Measurements from ENCODE around the gene AKAP7.

AKAP7 gene

DNA sequence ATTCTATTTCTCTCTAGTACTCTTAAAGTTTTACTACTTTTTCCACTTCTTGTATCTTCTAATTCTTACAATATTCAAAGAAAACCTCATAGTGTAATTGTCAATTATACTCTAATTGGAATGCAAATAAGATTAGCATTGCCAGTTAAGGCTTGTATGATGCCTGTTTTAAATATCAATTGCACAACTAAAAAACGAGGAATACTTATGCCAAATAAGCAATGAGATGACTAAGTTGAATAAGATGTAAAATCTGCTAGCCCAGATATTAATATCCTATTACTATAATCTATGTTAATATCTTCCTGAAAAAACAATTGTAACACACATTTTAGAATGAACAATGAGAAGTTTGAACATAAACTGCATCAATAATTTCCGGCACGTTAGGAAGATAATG, 13.3 kb upstream of the AKAP7 start:
- CTCF ChIA-PET, result interaction anchor here (1.0 to 1.5 kb wide), 4 partner anchors 12 to 397 kb away, joined by 4 to 6 read pairs (median 4); no protein-coding TSS in a partner anchor
- POLR2A ChIA-PET, result no interaction called here
- Histone ChIP-seq H3K27ac (ENCODE audit: extremely low read depth, low read depth, low read length) (no peak overlapping the region), H3K4me1 (ENCODE audit: control insufficient read depth, insufficient read depth, low read length) (peaks cover 5% of the 10 kb centered on the region; the same call in 1 of the 2 replicates), H3K4me3 (ENCODE audit: low read depth, low read length) (no peak overlapping the region), H3K36me3 (ENCODE audit: control insufficient read depth in 2 of 2, insufficient read depth in 1 of 2, low read length in 2 of 2) (no peaks in the 10 kb centered on the region), H3K9me3 (ENCODE audit: control insufficient read depth, insufficient read depth, low read depth, low read length) (no peaks in the 10 kb centered on the region)
- no peak for TF ChIP-seq ZNF423 (tag by site-specific recombination; IDR thresholded peaks at IDR 0.05)
- TF ChIP-seq MYNN (tag by site-specific recombination; IDR thresholded peaks at IDR 0.05; ENCODE audit: borderline replicate concordance), result no peak
- TF ChIP-seq ZNF776 (tag by site-specific recombination; IDR thresholded peaks at IDR 0.05; ENCODE audit: borderline replicate concordance), result no peak
- TF ChIP-seq, protein P1, sequence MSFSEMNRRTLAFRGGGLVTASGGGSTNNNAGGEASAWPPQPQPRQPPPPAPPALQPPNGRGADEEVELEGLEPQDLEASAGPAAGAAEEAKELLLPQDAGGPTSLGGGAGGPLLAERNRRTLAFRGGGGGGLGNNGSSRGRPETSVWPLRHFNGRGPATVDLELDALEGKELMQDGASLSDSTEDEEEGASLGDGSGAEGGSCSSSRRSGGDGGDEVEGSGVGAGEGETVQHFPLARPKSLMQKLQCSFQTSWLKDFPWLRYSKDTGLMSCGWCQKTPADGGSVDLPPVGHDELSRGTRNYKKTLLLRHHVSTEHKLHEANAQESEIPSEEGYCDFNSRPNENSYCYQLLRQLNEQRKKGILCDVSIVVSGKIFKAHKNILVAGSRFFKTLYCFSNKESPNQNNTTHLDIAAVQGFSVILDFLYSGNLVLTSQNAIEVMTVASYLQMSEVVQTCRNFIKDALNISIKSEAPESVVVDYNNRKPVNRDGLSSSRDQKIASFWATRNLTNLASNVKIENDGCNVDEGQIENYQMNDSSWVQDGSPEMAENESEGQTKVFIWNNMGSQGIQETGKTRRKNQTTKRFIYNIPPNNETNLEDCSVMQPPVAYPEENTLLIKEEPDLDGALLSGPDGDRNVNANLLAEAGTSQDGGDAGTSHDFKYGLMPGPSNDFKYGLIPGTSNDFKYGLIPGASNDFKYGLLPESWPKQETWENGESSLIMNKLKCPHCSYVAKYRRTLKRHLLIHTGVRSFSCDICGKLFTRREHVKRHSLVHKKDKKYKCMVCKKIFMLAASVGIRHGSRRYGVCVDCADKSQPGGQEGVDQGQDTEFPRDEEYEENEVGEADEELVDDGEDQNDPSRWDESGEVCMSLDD (tag by site-specific recombination; IDR thresholded peaks at IDR 0.05), result no peak
- no peak for TF ChIP-seq ZNF169 (tag by site-specific recombination; IDR thresholded peaks at IDR 0.05)

DNA sequence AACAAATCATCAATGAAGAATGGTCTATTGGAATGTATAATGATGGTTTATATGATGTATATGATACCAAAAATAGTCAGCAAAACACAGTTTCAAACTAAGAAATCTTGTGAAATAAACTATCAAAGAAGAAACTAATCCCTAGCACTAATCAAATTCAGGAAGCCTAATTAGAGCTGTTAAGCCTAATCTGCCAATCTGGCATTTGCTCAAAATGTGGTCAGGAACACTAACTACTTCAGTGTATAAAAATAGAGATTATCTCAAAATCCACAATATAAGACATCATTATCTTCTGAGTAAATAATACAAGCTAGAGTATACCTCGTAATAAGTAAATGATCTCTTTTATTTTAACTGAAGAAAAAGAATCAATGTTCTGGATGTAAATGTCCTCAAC, 12.8 kb upstream of the AKAP7 start:
- TF ChIP-seq, protein P2, sequence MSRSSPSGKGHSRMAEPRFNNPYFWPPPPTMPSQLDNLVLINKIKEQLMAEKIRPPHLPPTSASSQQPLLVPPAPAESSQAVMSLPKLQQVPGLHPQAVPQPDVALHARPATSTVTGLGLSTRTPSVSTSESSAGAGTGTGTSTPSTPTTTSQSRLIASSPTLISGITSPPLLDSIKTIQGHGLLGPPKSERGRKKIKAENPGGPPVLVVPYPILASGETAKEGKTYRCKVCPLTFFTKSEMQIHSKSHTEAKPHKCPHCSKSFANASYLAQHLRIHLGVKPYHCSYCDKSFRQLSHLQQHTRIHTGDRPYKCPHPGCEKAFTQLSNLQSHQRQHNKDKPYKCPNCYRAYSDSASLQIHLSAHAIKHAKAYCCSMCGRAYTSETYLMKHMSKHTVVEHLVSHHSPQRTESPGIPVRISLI (tag by site-specific recombination; IDR thresholded peaks at IDR 0.05), result no peak
- no peak for TF ChIP-seq ZNF791 (tag by site-specific recombination; IDR thresholded peaks at IDR 0.05)
- TF ChIP-seq ZNF239 (tag by site-specific recombination; IDR thresholded peaks at IDR 0.05), result no peak
- TF ChIP-seq, protein P3, sequence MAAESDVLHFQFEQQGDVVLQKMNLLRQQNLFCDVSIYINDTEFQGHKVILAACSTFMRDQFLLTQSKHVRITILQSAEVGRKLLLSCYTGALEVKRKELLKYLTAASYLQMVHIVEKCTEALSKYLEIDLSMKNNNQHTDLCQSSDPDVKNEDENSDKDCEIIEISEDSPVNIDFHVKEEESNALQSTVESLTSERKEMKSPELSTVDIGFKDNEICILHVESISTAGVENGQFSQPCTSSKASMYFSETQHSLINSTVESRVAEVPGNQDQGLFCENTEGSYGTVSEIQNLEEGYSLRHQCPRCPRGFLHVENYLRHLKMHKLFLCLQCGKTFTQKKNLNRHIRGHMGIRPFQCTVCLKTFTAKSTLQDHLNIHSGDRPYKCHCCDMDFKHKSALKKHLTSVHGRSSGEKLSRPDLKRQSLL (tag by site-specific recombination; IDR thresholded peaks at IDR 0.05), result no peak
- no peak for TF ChIP-seq REPIN1 (tag by site-specific recombination; IDR thresholded peaks at IDR 0.05; ENCODE audit: low read depth)
- TF ChIP-seq ZNF169 (tag by site-specific recombination; IDR thresholded peaks at IDR 0.05), result no peak
- TF ChIP-seq ZBTB8A (tag by site-specific recombination; IDR thresholded peaks at IDR 0.05), result no peak
- no peak for TF ChIP-seq ZNF600 (tag by site-specific recombination; IDR thresholded peaks at IDR 0.05)
- TF ChIP-seq ZNF701 (tag by site-specific recombination; IDR thresholded peaks at IDR 0.05), result no peak
- no peak for TF ChIP-seq IKZF3 (tag by site-specific recombination; IDR thresholded peaks at IDR 0.05)
- TF ChIP-seq ZNF138 (tag by site-specific recombination; IDR thresholded peaks at IDR 0.05; ENCODE audit: borderline replicate concordance), result no peak
- no peak for TF ChIP-seq ZEB2 (tag by site-specific recombination; IDR thresholded peaks at IDR 0.05)
- TF ChIP-seq ZNF560 (tag by site-specific recombination; IDR thresholded peaks at IDR 0.05; ENCODE audit: borderline replicate concordance), result no peak
- TF ChIP-seq, protein P4, sequence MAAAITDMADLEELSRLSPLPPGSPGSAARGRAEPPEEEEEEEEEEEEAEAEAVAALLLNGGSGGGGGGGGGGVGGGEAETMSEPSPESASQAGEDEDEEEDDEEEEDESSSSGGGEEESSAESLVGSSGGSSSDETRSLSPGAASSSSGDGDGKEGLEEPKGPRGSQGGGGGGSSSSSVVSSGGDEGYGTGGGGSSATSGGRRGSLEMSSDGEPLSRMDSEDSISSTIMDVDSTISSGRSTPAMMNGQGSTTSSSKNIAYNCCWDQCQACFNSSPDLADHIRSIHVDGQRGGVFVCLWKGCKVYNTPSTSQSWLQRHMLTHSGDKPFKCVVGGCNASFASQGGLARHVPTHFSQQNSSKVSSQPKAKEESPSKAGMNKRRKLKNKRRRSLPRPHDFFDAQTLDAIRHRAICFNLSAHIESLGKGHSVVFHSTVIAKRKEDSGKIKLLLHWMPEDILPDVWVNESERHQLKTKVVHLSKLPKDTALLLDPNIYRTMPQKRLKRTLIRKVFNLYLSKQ (tag by site-specific recombination; IDR thresholded peaks at IDR 0.05; ENCODE audit: borderline replicate concordance), result no peak
- CTCF ChIA-PET, result interaction anchor here (1.1 to 1.5 kb wide), 3 partner anchors 12 to 251 kb away, joined by 4 to 6 read pairs (median 4); no protein-coding TSS in a partner anchor
- Histone ChIP-seq H3K9me3 (ENCODE audit: control insufficient read depth, insufficient read depth, low read depth, low read length) (no peaks in the 10 kb centered on the region), H3K4me3 (ENCODE audit: low read depth, low read length) (no peak overlapping the region), H3K27ac (ENCODE audit: extremely low read depth, low read depth, low read length) (no peak overlapping the region), H3K36me3 (ENCODE audit: control insufficient read depth in 2 of 2, insufficient read depth in 1 of 2, low read length in 2 of 2) (no peaks in the 10 kb centered on the region), H3K4me1 (ENCODE audit: control insufficient read depth, insufficient read depth, low read length) (peaks cover 5% of the 10 kb centered on the region; the same call in 1 of the 2 replicates)
- POLR2A ChIA-PET, result no interaction called here
